HEK293 (cell line): ENCODE data around the gene PAQR5.

ENCODE experiments used
- GLI4 ChIP-seq: fragments of 450-650 bp; formaldehyde crosslinking; IDR thresholded peaks from 2 replicates; pipeline ENCODE4 v1.5.1; 2016; ENCODE audit warnings: missing biosample characterization, missing genetic modification characterization
- KLF9 ChIP-seq: fragments of 450-650 bp; formaldehyde crosslinking; IDR thresholded peaks from 2 replicates; pipeline ENCODE4 v1.5.1; 2016; ENCODE audit warnings: missing biosample characterization, missing genetic modification characterization, low read depth
- PATZ1 ChIP-seq: fragments of 450-650 bp; formaldehyde crosslinking; IDR thresholded peaks from 2 replicates; pipeline ENCODE4 v1.5.1; 2016; ENCODE audit warnings: missing biosample characterization, missing genetic modification characterization
- PRDM2 ChIP-seq: fragments of 450-650 bp; formaldehyde crosslinking; IDR thresholded peaks from 2 replicates; pipeline ENCODE4 v1.5.1; 2016; ENCODE audit warnings: missing biosample characterization, missing genetic modification characterization, borderline replicate concordance
- RBAK ChIP-seq: fragments of 450-650 bp; formaldehyde crosslinking; IDR thresholded peaks from 2 replicates; pipeline ENCODE4 v1.5.1; 2016; ENCODE audit warnings: missing biosample characterization, missing genetic modification characterization
- ZBTB44 ChIP-seq: fragments of 450-650 bp; IDR thresholded peaks from 2 replicates; pipeline ENCODE4 v1.5.1; 2018; ENCODE audit warnings: missing biosample characterization, mild to moderate bottlenecking, missing genetic modification characterization
- ZBTB48 ChIP-seq: fragments of 450-650 bp; formaldehyde crosslinking; IDR thresholded peaks from 2 replicates; pipeline ENCODE4 v1.5.1; 2016; ENCODE audit warnings: missing biosample characterization, missing genetic modification characterization
- ZNF114 ChIP-seq: fragments of 450-650 bp; formaldehyde crosslinking; IDR thresholded peaks from 2 replicates; pipeline ENCODE4 v1.5.0; 2017; ENCODE audit warnings: missing biosample characterization, missing genetic modification characterization
- ZNF121 ChIP-seq: fragments of 450-650 bp; formaldehyde crosslinking; IDR thresholded peaks from 2 replicates; pipeline ENCODE4 v1.5.1; 2016; ENCODE audit warnings: missing biosample characterization, missing genetic modification characterization
- ZNF16 ChIP-seq: fragments of 450-650 bp; formaldehyde crosslinking; IDR thresholded peaks from 2 replicates; pipeline ENCODE4 v1.5.1; 2016; ENCODE audit warnings: low read depth, missing biosample characterization, missing genetic modification characterization
- ZNF26 ChIP-seq: fragments of 450-650 bp; formaldehyde crosslinking; IDR thresholded peaks from 2 replicates; pipeline ENCODE4 v1.5.1; 2016; ENCODE audit warnings: missing biosample characterization, missing genetic modification characterization
- ZNF324 ChIP-seq: fragments of 450-650 bp; formaldehyde crosslinking; IDR thresholded peaks from 2 replicates; pipeline ENCODE4 v1.5.1; 2016; ENCODE audit warnings: missing biosample characterization, missing genetic modification characterization
- ZNF354C ChIP-seq: fragments of 450-650 bp; formaldehyde crosslinking; IDR thresholded peaks from 2 replicates; pipeline ENCODE4 v1.5.1; 2016; ENCODE audit warnings: missing biosample characterization, missing genetic modification characterization, low read depth, borderline replicate concordance
- ZNF391 ChIP-seq: fragments of 450-650 bp; formaldehyde crosslinking; IDR thresholded peaks from 2 replicates; pipeline ENCODE4 v1.5.1; 2016; ENCODE audit warnings: low read depth, missing biosample characterization, missing genetic modification characterization, borderline replicate concordance
- ZNF398 ChIP-seq: fragments of 450-650 bp; formaldehyde crosslinking; IDR thresholded peaks from 2 replicates; pipeline ENCODE4 v1.5.1; 2017; ENCODE audit warnings: missing biosample characterization, missing genetic modification characterization
- ZNF404 ChIP-seq: fragments of 450-650 bp; formaldehyde crosslinking; IDR thresholded peaks from 2 replicates; pipeline ENCODE4 v1.5.1; 2017; ENCODE audit warnings: missing biosample characterization, missing genetic modification characterization
- ZNF416 ChIP-seq: fragments of 450-650 bp; formaldehyde crosslinking; IDR thresholded peaks from 2 replicates; pipeline ENCODE4 v1.5.1; 2016; ENCODE audit warnings: missing biosample characterization, missing genetic modification characterization
- ZNF48 ChIP-seq: fragments of 450-650 bp; formaldehyde crosslinking; IDR thresholded peaks from 2 replicates; pipeline ENCODE4 v1.5.1; 2016; ENCODE audit warnings: missing biosample characterization, missing genetic modification characterization
- ZNF488 ChIP-seq: fragments of 450-650 bp; formaldehyde crosslinking; IDR thresholded peaks from 2 replicates; pipeline ENCODE4 v1.5.1; 2016; ENCODE audit warnings: missing biosample characterization, missing genetic modification characterization
- ZNF560 ChIP-seq: fragments of 450-650 bp; formaldehyde crosslinking; IDR thresholded peaks from 2 replicates; pipeline ENCODE4 v1.5.1; 2017; ENCODE audit warnings: missing biosample characterization, missing genetic modification characterization, borderline replicate concordance
- ZNF585B ChIP-seq: fragments of 450-650 bp; formaldehyde crosslinking; IDR thresholded peaks from 2 replicates; pipeline ENCODE4 v1.5.1; 2016; ENCODE audit warnings: missing biosample characterization, missing genetic modification characterization
- ZNF658 ChIP-seq: fragments of 450-650 bp; formaldehyde crosslinking; IDR thresholded peaks from 2 replicates; pipeline ENCODE4; 2016; ENCODE audit warnings: missing biosample characterization, missing genetic modification characterization
- ZNF660 ChIP-seq: fragments of 450-650 bp; IDR thresholded peaks from 2 replicates; pipeline ENCODE4 v1.5.1; 2018; ENCODE audit warnings: missing biosample characterization, mild to moderate bottlenecking, missing genetic modification characterization
- ZNF677 ChIP-seq: fragments of 450-650 bp; IDR thresholded peaks from 2 replicates; pipeline ENCODE4 v1.5.0; 2018; ENCODE audit warnings: missing biosample characterization, mild to moderate bottlenecking, missing genetic modification characterization, moderate library complexity
- ZNF768 ChIP-seq: fragments of 450-650 bp; formaldehyde crosslinking; IDR thresholded peaks from 2 replicates; pipeline ENCODE4 v1.5.1; 2018; ENCODE audit warnings: missing biosample characterization, mild to moderate bottlenecking, missing genetic modification characterization
- ZNF837 ChIP-seq: fragments of 450-650 bp; formaldehyde crosslinking; IDR thresholded peaks from 2 replicates; pipeline ENCODE4 v1.5.1; 2016; ENCODE audit warnings: missing biosample characterization, missing genetic modification characterization

Gene PAQR5

GRCh38 chr15:69298697-69299441 is at the start of gene PAQR5 (continued):
- TF ChIP-seq ZBTB44 (tag by site-specific recombination) = 0 out of 2 replicates have a peak, but pooled peaks have one; percentile 43
- no peak for TF ChIP-seq PRDM2 (tag by site-specific recombination)
- TF ChIP-seq ZNF121 (tag by site-specific recombination) = no peak
- no peak for TF ChIP-seq ZNF768 (tag by site-specific recombination)
- TF ChIP-seq ZNF114 = no peak
- no peak for TF ChIP-seq ZNF391 (tag by site-specific recombination)
- TF ChIP-seq PATZ1 (tag by site-specific recombination) = peak; percentile 27; the same call in 1 of the 2 replicates
- no peak for TF ChIP-seq ZNF324 (tag by site-specific recombination)
- no peak for TF ChIP-seq ZNF16 (tag by site-specific recombination)
- TF ChIP-seq ZNF398 (tag by site-specific recombination) = peak; percentile 68
- no peak for TF ChIP-seq ZNF48 (tag by site-specific recombination)
- no peak for TF ChIP-seq ZNF26 (tag by site-specific recombination)
- no peak for TF ChIP-seq ZNF658 (tag by site-specific recombination)
- no peak for TF ChIP-seq ZNF560 (tag by site-specific recombination)
- TF ChIP-seq ZNF677 (tag by site-specific recombination) = no peak
- TF ChIP-seq ZNF585B (tag by site-specific recombination) = no peak
- no peak for TF ChIP-seq ZNF354C (tag by site-specific recombination)
- TF ChIP-seq ZNF837 (tag by site-specific recombination) = no peak
- TF ChIP-seq ZNF404 (tag by site-specific recombination) = no peak
- TF ChIP-seq GLI4 (tag by site-specific recombination) = no peak
- 0 out of 2 replicates have a peak, but pooled peaks have one; percentile 6 for TF ChIP-seq ZBTB48 (tag by site-specific recombination)
- no peak for TF ChIP-seq RBAK
- 0 out of 2 replicates have a peak, but pooled peaks have one; percentile 40 for TF ChIP-seq KLF9 (tag by site-specific recombination)
- no peak for TF ChIP-seq ZNF488 (tag by site-specific recombination)
- TF ChIP-seq ZNF660 = peak; percentile 75
- TF ChIP-seq ZNF416 (tag by site-specific recombination) = no peak
